ENCODE measurements around the gene CAMK1D.

DNA sequence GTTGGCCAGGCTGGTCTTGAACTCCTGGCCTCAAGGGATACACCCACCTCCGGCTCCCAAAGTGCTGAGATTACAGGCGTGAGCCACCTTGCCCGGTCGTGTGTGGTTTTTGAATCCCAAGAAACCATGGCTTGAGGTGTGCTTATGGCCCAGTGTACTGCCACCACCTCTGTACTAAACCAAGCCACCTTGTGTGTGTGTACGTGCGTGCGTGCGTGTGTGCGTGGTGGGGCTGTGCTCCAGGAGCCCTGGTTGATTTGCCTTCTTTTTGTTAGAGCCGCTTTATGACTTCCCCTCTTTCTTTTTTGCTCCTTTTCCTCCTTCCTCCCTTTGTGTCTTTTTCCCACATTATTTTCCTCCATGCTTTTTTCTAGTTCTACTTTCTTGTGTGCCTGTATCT, 121.4 kb downstream of the CAMK1D start:
- TF ChIP-seq, protein P1, sequence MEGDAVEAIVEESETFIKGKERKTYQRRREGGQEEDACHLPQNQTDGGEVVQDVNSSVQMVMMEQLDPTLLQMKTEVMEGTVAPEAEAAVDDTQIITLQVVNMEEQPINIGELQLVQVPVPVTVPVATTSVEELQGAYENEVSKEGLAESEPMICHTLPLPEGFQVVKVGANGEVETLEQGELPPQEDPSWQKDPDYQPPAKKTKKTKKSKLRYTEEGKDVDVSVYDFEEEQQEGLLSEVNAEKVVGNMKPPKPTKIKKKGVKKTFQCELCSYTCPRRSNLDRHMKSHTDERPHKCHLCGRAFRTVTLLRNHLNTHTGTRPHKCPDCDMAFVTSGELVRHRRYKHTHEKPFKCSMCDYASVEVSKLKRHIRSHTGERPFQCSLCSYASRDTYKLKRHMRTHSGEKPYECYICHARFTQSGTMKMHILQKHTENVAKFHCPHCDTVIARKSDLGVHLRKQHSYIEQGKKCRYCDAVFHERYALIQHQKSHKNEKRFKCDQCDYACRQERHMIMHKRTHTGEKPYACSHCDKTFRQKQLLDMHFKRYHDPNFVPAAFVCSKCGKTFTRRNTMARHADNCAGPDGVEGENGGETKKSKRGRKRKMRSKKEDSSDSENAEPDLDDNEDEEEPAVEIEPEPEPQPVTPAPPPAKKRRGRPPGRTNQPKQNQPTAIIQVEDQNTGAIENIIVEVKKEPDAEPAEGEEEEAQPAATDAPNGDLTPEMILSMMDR (IDR thresholded peaks at IDR 0.05) = no peak
- TF ChIP-seq POLR2AphosphoS5 (IDR thresholded peaks at IDR 0.05; ENCODE audit: insufficient read depth in 1 of 2, low read depth in 1 of 2) = no peak
